Vagina (tissue), 2 donors: Measurements from ENCODE around the gene DUS2. TPM values are rescaled to one million over a fixed set of nuclear protein-coding genes. Genes with fewer than 3 reads are reported as not detected.
A peak's percentile ranks its signal among the peaks of the same experiment; 100 is the strongest.

ENCODE experiments used
- DNase-seq, 2 donors: peaks; one replicate each; pipeline ENCODE4 v3.0.0-alpha.2; 2017; ENCODE audit errors: extremely low spot score in 2 of 2
- H3K27ac ChIP-seq: fragments of 200-600 bp; sonication (generic); one replicate; pipeline ENCODE4 v1.5.1; 2019
- H3K27me3 ChIP-seq: fragments of 200-600 bp; sonication (generic); one replicate; pipeline ENCODE4 v1.5.1; 2019
- H3K36me3 ChIP-seq, 2 donors: fragments of 200-600 bp; sonication (generic); one replicate each; pipeline ENCODE4 v1.5.1; 2017 to 2019
- H3K4me1 ChIP-seq: fragments of 200-600 bp; sonication (generic); one replicate; pipeline ENCODE4 v1.5.1; 2019
- H3K4me3 ChIP-seq, 2 donors: fragments of 200-600 bp; sonication (generic); 1 replicate in 1 of 2; 2 replicates in 1 of 2; pipeline ENCODE4 v1.5.1; 2016 to 2019
- H3K9me3 ChIP-seq: fragments of 200-600 bp; sonication (generic); one replicate; pipeline ENCODE4 v1.5.1; 2019
- POLR2A ChIP-seq, 2 donors: fragments of 450-650 bp; IDR thresholded peaks; one replicate each; pipeline ENCODE4 v1.6.1; 2017; ENCODE audit warnings: antibody characterized with exemption in 2 of 2, mild to moderate bottlenecking in 2 of 2, moderate library complexity in 2 of 2
- POLR2AphosphoS5 ChIP-seq, 2 donors: sonication (generic); formaldehyde crosslinking; IDR thresholded peaks; one replicate each; pipeline ENCODE4 v1.9.0; 2017; ENCODE audit warnings: antibody characterized with exemption in 2 of 2, mild to moderate bottlenecking in 2 of 2, low read depth in 1 of 2; ENCODE audit not compliant: insufficient read depth in 1 of 2
- intact Hi-C: fragments of 100-400 bp; cut with DNase I; formaldehyde crosslinking; loops from one replicate; pipeline ENCODE4 v1.15.1; 2023
- total RNA-seq: library from RNA; depleted of rRNA; stranded (reverse); fragments of >200 nt; gene quantifications from one replicate; pipeline ENCODE4 v1.2.3, GENCODE V29; 2016
- TF ChIP-seq, protein P1 (sequence below), 3 experiments: fragments of 450-650 bp in 2 of 3; fragments of 200-600 bp in 1 of 3; sonication (generic) in 1 of 3; IDR thresholded peaks; one replicate each; pipeline ENCODE4 v1.5.1; 2017 to 2019; ENCODE audit warnings: antibody characterized with exemption in 3 of 3, mild to moderate bottlenecking in 2 of 3, moderate library complexity in 2 of 3

DUS2 gene
- total RNA-seq, 1 donor from 2014 or later, result 11.5 TPM

DNA sequence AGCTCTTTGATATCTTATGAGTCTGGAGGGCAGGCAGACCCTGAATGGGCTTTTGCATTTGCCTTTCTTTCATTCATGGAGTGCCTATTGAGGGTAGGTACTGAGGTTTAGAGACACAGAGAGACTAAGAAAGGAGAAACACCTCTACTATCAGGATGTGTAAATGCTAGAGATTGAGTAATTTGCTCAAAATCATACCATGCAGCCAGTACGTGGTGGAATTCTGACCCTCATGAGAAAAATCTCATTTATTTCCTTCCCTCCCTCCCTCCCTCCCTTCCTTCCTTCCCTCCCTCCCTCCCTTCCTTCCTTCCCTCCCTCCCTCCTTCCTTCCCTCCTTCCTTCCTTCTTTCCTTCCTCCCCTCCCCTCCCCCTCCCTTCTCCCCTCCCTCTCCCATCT, 43.7 kb downstream of the DUS2 start:
- no peaks in the 10 kb centered on the region for H3K27me3 ChIP-seq
- peaks cover 29% of the 10 kb centered on the region for H3K4me1 ChIP-seq
- no peak overlapping the region for H3K4me3 ChIP-seq
- DNase-seq, result no peak
- peaks cover 0 to 4% of the 10 kb centered on the region in 2 donors for H3K36me3 ChIP-seq
- TF ChIP-seq, protein P1, sequence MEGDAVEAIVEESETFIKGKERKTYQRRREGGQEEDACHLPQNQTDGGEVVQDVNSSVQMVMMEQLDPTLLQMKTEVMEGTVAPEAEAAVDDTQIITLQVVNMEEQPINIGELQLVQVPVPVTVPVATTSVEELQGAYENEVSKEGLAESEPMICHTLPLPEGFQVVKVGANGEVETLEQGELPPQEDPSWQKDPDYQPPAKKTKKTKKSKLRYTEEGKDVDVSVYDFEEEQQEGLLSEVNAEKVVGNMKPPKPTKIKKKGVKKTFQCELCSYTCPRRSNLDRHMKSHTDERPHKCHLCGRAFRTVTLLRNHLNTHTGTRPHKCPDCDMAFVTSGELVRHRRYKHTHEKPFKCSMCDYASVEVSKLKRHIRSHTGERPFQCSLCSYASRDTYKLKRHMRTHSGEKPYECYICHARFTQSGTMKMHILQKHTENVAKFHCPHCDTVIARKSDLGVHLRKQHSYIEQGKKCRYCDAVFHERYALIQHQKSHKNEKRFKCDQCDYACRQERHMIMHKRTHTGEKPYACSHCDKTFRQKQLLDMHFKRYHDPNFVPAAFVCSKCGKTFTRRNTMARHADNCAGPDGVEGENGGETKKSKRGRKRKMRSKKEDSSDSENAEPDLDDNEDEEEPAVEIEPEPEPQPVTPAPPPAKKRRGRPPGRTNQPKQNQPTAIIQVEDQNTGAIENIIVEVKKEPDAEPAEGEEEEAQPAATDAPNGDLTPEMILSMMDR (IDR thresholded peaks at IDR 0.05), result no peak
- TF ChIP-seq POLR2A (IDR thresholded peaks at IDR 0.05) (no peak), POLR2AphosphoS5 (IDR thresholded peaks at IDR 0.05; ENCODE audit: insufficient read depth in 1 of 2, low read depth in 1 of 2) (no peak)
- H3K27ac ChIP-seq, result no peak overlapping the region
- intact Hi-C loops, result no loop called here
- no peaks in the 10 kb centered on the region for H3K9me3 ChIP-seq

DNA sequence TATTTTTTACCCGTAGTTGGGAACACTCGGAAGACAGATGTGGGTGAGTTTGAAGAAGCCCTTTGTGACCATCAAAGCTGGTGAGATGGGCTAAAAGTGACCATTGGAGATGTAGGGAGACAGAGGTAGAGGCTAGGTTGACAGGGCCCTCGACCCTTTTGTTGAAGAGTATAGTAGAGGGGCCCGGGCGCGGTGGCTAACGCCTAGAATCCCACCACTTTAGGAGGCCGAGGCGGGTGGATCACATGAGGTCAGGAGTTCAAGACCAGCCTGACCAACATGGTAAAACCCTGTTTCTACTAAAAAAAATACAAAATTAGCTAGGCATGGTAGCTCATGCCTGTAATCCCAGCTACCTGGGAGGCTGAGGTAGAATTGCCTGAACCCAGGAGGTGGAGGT, 45.8 kb downstream of the DUS2 start:
- peak; percentile 13 to 67 for DNase-seq
- H3K9me3 ChIP-seq, result no peaks in the 10 kb centered on the region
- no peak overlapping the region for H3K4me3 ChIP-seq
- no peak overlapping the region for H3K27ac ChIP-seq
- intact Hi-C loops, result no loop called here
- H3K27me3 ChIP-seq, result no peaks in the 10 kb centered on the region
- peaks cover 0 to 9% of the 10 kb centered on the region in 2 donors for H3K36me3 ChIP-seq
- TF ChIP-seq POLR2AphosphoS5 (IDR thresholded peaks at IDR 0.05; ENCODE audit: insufficient read depth in 1 of 2, low read depth in 1 of 2) (no peak), POLR2A (IDR thresholded peaks at IDR 0.05) (no peak)
- TF ChIP-seq, protein P1 (IDR thresholded peaks at IDR 0.05), result no peak
- H3K4me1 ChIP-seq, result peaks cover 42% of the 10 kb centered on the region

DNA sequence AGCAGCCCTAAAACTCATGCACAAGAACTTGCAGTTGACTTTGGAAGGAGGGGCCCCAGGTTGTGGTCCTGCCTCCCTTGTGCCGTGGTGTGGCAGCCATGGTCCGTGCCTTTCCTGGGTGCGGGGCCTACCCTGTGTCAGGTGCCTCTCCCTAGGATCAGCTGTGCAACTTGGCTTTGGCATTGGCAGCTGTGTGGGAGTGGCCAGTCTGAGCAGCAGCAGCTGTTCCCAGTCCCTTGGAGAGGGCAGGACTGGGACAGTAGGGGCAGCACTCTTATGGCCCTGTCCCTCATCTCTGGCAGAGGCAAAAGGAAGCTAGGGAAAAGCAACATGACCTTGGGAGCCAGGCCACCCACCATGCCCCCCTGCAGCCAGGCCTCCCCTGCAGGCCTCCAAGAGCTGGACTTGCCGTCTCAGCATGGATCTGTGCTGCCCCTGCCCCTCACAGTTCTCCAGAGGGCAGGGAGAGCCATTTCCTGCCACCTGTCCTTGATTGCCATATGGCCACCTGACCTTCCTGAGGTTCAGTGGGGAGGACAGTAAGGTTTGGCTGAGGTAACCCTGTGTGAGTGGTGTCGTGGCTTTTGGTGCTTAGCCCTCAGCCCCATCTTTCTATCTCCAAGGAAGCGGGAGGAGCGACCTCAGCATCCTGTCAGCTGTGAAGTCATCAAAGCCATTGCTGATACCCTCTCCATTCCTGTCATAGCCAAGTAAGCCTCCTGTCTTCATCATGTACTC, 46.6 kb downstream of the DUS2 start:
- Histone ChIP-seq H3K36me3 (peaks cover 0 to 16% of the 10 kb centered on the region in 2 donors), H3K4me3 (no peak overlapping the region), H3K27ac (no peak overlapping the region), H3K4me1 (peaks cover 40% of the 10 kb centered on the region), H3K9me3 (no peaks in the 10 kb centered on the region), H3K27me3 (no peaks in the 10 kb centered on the region)
- intact Hi-C loops, result no loop called here
- TF ChIP-seq POLR2AphosphoS5 (IDR thresholded peaks at IDR 0.05; ENCODE audit: insufficient read depth in 1 of 2, low read depth in 1 of 2) (peak in 1 of 2 donors; percentile 13), POLR2A (IDR thresholded peaks at IDR 0.05) (no peak)
- TF ChIP-seq, protein P1 (IDR thresholded peaks at IDR 0.05), result no peak
- peak in 1 of 2 donors; percentile 74 for DNase-seq

DNA sequence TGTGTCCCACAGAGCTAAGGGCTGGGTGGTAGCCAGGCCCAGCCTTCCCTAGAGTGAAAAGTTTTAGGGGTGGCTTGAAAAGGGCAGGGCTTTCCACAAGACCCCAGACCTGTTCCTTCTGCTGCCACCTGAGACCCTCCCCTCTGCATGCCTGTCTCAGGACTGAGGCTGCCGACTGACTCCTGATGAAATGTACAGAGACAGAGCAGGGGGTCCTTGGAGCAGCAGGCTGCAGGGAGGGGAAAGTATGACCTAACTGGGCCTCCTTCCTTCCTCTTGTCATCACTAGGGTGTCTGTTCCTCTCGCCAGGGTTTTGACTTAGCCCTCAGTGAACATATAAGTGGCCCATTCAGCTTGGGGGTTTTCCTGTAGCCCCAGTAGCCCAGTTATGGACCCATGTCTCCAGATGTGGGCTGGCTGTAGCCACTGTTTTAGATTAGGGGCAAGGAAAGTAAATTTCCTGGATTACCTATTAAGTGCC, 47.2 kb downstream of the DUS2 start:
- Histone ChIP-seq H3K27me3 (no peaks in the 10 kb centered on the region), H3K9me3 (no peaks in the 10 kb centered on the region), H3K27ac (no peak overlapping the region), H3K4me1 (peaks cover 34% of the 10 kb centered on the region), H3K36me3 (peaks cover 0 to 22% of the 10 kb centered on the region in 2 donors), H3K4me3 (no peak overlapping the region)
- intact Hi-C loops, result no loop called here
- TF ChIP-seq POLR2AphosphoS5 (IDR thresholded peaks at IDR 0.05; ENCODE audit: insufficient read depth in 1 of 2, low read depth in 1 of 2) (no peak), POLR2A (IDR thresholded peaks at IDR 0.05) (no peak)
- TF ChIP-seq, protein P1 (IDR thresholded peaks at IDR 0.05), result no peak
- peak; percentile 46 to 72 for DNase-seq
